GM15510 (cell line): Measurements from ENCODE around the gene OPRPN.

Experiments
- POLR2A ChIP-seq: IDR thresholded peaks from 3 replicates; pipeline ENCODE4 v1.6.1; 2011; ENCODE audit warnings: borderline replicate concordance; ENCODE audit not compliant: insufficient read length; ENCODE audit errors: extremely low read depth

The OPRPN gene

GRCh38 chr4:70397580-70397979 is at the start of gene OPRPN:
Gene OPRPN (plus strand): TSS chr4:70397940. CDS start chr4:70399286, 1,346 bp downstream.
- no peak for TF ChIP-seq POLR2A

- no peak for TF ChIP-seq POLR2A
Observed at GRCh38 chr4:70356185-70356584, 41.6 kb upstream of the OPRPN start.

- TF ChIP-seq POLR2A, result no peak
Observed at GRCh38 chr4:70359115-70359661, 38.6 kb upstream of the OPRPN start.

- no peak for TF ChIP-seq POLR2A
Observed at GRCh38 chr4:70360460-70360859, 37.3 kb upstream of the OPRPN start, which contains the start of gene SMR3A. Gene SMR3A (plus strand): TSS chr4:70360760. CDS start chr4:70362116, 1,356 bp downstream.

- no peak for TF ChIP-seq POLR2A
Observed at GRCh38 chr4:70364002-70364401, 33.7 kb upstream of the OPRPN start.

- TF ChIP-seq POLR2A, result no peak
Observed at GRCh38 chr4:70365479-70365878, 32.3 kb upstream of the OPRPN start.

- no peak for TF ChIP-seq POLR2A
Observed at GRCh38 chr4:70367813-70368212, 29.9 kb upstream of the OPRPN start.

GRCh38 chr4:70371987-70372386 is 25.8 kb upstream of the OPRPN start:
- TF ChIP-seq POLR2A, result no peak

- TF ChIP-seq POLR2A, result no peak
Observed at GRCh38 chr4:70372760-70373159, 25.0 kb upstream of the OPRPN start.

GRCh38 chr4:70380578-70380977 is 17.2 kb upstream of the OPRPN start:
- no peak for TF ChIP-seq POLR2A

- TF ChIP-seq POLR2A, result no peak
Observed at GRCh38 chr4:70382691-70383181, 15.0 kb upstream of the OPRPN start, which contains the start of gene SMR3B. Gene SMR3B (plus strand): TSS chr4:70383131. CDS start chr4:70384511, 1,380 bp downstream.

GRCh38 chr4:70392057-70392776 is 5.5 kb upstream of the OPRPN start:
- no peak for TF ChIP-seq POLR2A

- TF ChIP-seq POLR2A, result no peak
Observed at GRCh38 chr4:70399319-70399718, 1.6 kb downstream of the OPRPN start.

GRCh38 chr4:70402762-70403161 is 5.0 kb downstream of the OPRPN start:
- no peak for TF ChIP-seq POLR2A

GRCh38 chr4:70405765-70406164 is 8.0 kb downstream of the OPRPN start:
- TF ChIP-seq POLR2A, result no peak

GRCh38 chr4:70425306-70425705 is 27.6 kb downstream of the OPRPN start:
- no peak for TF ChIP-seq POLR2A
